Fibroblast of villous mesenchyme (primary cell): ENCODE results near the gene NCAM2. TPM values are rescaled to one million over a fixed set of nuclear protein-coding genes. Genes with fewer than 3 reads are reported as not detected.

Experiments
- DNase-seq: peaks from one replicate; pipeline ENCODE4 v3.0.0-alpha.2; 2010; ENCODE audit warnings: low read depth
- H3K4me3 ChIP-seq: 2 replicates; pipeline ENCODE4 v1.5.1; 2011; ENCODE audit warnings: low read depth, mild to moderate bottlenecking, low read length
- CTCF ChIP-seq: IDR thresholded peaks from 2 replicates; pipeline ENCODE4 v1.5.1; 2012; ENCODE audit warnings: low read depth, mild to moderate bottlenecking, low read length; ENCODE audit not compliant: insufficient read depth
- total RNA-seq: library from RNA; depleted of rRNA; stranded (reverse); fragments of >200 nt; gene quantifications from 2 replicates; pipeline ENCODE4 v1.2.3, GENCODE V29; 2012

Gene NCAM2
- total RNA-seq, 1 donor = 5.2 TPM

DNA sequence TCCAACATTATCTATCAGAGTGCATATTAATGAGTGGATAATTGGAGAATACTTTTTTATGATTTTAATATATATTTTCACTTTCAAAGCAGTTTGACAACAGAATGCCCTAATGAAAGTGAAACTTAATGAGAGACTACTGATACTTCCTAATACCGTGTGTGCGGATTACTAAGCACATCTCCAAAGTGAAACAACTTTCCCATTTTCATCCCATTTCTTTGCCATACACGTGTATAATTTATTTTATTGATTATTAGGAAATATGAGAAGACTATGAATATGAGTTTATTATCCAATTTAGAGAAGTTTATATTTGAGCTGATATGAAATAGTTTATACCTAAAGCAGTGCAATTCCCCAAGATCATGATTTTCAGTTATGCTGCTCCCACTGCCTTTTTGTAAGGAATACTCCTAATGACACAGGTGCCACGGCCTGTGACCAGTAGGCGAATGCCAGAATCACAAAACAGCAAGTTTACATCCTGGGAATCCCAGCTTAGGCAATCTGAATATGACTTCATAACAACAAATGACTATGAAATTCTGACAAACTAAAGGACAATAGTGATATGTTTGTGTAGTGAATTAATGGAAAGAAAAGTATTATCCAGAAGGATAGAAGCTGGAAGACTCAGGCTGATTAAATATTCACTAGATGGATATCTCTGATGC, 202.9 kb downstream of the NCAM2 start:
- no peak for TF ChIP-seq CTCF
- peak overlapping the region; percentile 49 for H3K4me3 ChIP-seq
- DNase-seq = peak; percentile 57

DNA sequence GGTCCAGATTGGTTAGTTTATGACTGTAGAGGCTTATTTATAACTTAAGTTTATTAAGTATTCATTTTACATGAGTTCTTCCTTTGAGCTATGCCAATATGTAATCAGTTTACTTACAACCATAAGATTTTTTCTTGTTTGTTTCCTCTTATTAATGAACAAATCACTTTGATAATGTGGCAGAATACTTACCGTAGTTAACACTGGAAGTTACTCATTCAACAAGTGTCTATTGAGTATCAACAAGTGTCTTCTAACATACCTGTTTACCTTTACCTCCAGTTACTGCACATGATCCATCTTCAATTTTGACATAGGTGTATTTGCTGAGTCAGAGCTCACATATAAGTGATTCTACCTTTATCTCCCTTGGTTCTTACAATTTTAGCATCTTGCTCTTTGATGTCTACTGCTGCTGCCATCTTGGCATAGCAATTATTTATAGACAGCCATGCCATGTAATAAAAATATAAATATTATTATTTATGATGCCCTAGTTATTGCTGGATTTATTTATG, 205.7 kb downstream of the NCAM2 start:
- TF ChIP-seq CTCF = no peak
- no peak overlapping the region for H3K4me3 ChIP-seq
- no peak for DNase-seq

DNA sequence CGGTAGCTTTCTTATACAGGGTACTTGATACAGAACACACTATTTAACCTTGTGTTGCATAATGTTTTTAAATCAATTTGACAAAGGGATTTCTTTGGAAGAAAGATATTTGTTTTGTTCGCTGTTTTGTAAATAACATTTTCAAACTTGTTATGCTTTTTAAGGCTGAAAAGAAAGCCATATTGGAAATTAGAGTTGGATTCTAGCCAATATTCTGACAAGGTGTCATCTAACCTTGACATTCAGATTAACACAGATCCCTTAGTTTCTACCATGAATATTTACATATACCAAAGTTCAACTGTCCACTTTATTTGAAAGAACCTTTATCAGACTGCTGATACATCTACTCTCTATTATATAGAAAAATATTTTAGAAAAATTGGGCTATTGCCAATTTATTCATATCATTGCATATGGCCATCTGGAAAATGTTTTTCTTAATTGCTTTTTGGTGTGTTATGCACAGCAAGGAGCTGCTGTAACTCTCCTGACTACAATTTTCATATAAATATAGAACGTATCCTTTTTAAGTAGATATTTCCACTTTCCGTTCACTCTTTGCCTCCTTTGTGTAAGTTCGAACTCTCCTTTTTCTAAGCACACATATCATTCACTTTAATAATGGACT, 206.3 kb downstream of the NCAM2 start:
- no peak for DNase-seq
- H3K4me3 ChIP-seq = no peak overlapping the region
- TF ChIP-seq CTCF = no peak

- no peak for DNase-seq
- no peak for TF ChIP-seq CTCF
- H3K4me3 ChIP-seq = no peak overlapping the region
These were observed 207.4 kb downstream of the NCAM2 start for GRCh38 chr21:21205604-21206003.

GRCh38 chr21:21210552-21210951, 212.3 kb downstream of the NCAM2 start:
- no peak overlapping the region for H3K4me3 ChIP-seq
- TF ChIP-seq CTCF = no peak
- no peak for DNase-seq

GRCh38 chr21:21213297-21213696, 215.1 kb downstream of the NCAM2 start:
- no peak overlapping the region for H3K4me3 ChIP-seq
- TF ChIP-seq CTCF = no peak
- DNase-seq = no peak

- DNase-seq = no peak
These were observed 217.8 kb downstream of the NCAM2 start for GRCh38 chr21:21216047-21216446.

More at GRCh38 chr21:21216047-21216446, 217.8 kb downstream of the NCAM2 start:
- no peak for TF ChIP-seq CTCF
- no peak overlapping the region for H3K4me3 ChIP-seq
